H1 (cell line): ENCODE measurements around the gene TFG. TPM values are rescaled to one million over a fixed set of nuclear protein-coding genes. Genes with fewer than 3 reads are reported as not detected.

Experiments
- CTBP2 ChIP-seq: IDR thresholded peaks from 2 replicates; pipeline ENCODE4 v1.7.0; 2011; ENCODE audit warnings: borderline replicate concordance, mild to moderate bottlenecking, moderate library complexity, mixed read lengths, low read length; ENCODE audit not compliant: insufficient read depth, insufficient read length
- POLR2A ChIP-seq, 2 experiments: IDR thresholded peaks; 1 replicate in 1 of 2; 2 replicates in 1 of 2; pipeline ENCODE4 v1.6.1; 2011; ENCODE audit warnings: low read depth in 2 of 2, low read length in 2 of 2, mild to moderate bottlenecking in 2 of 2; ENCODE audit errors: control extremely low read depth in 1 of 2
- polyA plus RNA-seq, 7 experiments: library from polyadenylated mRNA; depleted of rRNA in 3 of 7; stranded (reverse) in 5 of 7; unstranded in 2 of 7; fragments of >200 nt in 5 of 7; fragments of 200-250 nt in 2 of 7; gene quantifications; 1 replicate in 5 of 7; 2 replicates in 1 of 7; 4 replicates in 1 of 7; pipeline versions ENCODE4 v1.2.1 to v1.2.3, GENCODE V29; 2011 to 2013; ENCODE audit warnings: missing spikeins in 2 of 7, mixed read lengths in 2 of 7
- total RNA-seq: library from RNA; stranded (reverse); fragmentation: NEBNext Ultra II Directional; extraction: Animal tissue kit (Norgen Biotek cat#: 25700); gene quantifications from 2 replicates; pipeline ENCODE4 v1.2.1, GENCODE V29; 2021

The TFG gene
- total and polyA plus RNA-seq, 2 of the 8 experiments (the other 6 are each of a cell fraction or from before 2014, with no cell fraction given) = 81.9 to 98.4 TPM

- no peak for TF ChIP-seq CTBP2
- TF ChIP-seq POLR2A (IDR thresholded peaks at IDR 0.05; ENCODE audit: control extremely low read depth in 1 of 2, low read depth in 2 of 2, low read length in 2 of 2) = no peak
- TF ChIP-seq, all 59 proteins: peak for 0
Observed at GRCh38 chr3:100761951-100762350, 52.7 kb downstream of the TFG start (continued).
